IgD-negative memory B cell (primary cell): ENCODE measurements around the gene GNG2. TPM values are rescaled to one million over a fixed set of nuclear protein-coding genes. Genes with fewer than 3 reads are reported as not detected.

Source experiments
- H3K27ac Mint-ChIP-seq, 3 donors: one replicate each; pipeline ENCODE4 v1.8.0; 2020 to 2022; ENCODE audit warnings: mild to moderate bottlenecking in 3 of 3, mixed read lengths in 3 of 3, moderate library complexity in 1 of 3
- H3K27me3 Mint-ChIP-seq: one replicate; pipeline ENCODE4 v1.8.0; 2021; ENCODE audit warnings: mixed read lengths
- H3K36me3 Mint-ChIP-seq: one replicate; pipeline ENCODE4 v1.8.0; 2020; ENCODE audit warnings: mild to moderate bottlenecking, mixed read lengths
- H3K4me1 Mint-ChIP-seq, 3 donors: one replicate each; pipeline ENCODE4 v1.8.0; 2020 to 2022; ENCODE audit warnings: mixed read lengths in 3 of 3, mild to moderate bottlenecking in 1 of 3
- H3K4me3 Mint-ChIP-seq, 4 donors: one replicate each; pipeline ENCODE4 v1.8.0; 2020 to 2022; ENCODE audit warnings: mild to moderate bottlenecking in 4 of 4, mixed read lengths in 4 of 4, moderate library complexity in 3 of 4
- H3K9me3 Mint-ChIP-seq, 3 donors: one replicate each; pipeline ENCODE4 v1.8.0; 2020 to 2021; ENCODE audit warnings: mixed read lengths in 3 of 3, mild to moderate bottlenecking in 1 of 3
- polyA plus RNA-seq: library from polyadenylated mRNA; unstranded; fragments of 300-500 nt; fragmentation: Illumina TruSeq; gene quantifications from one replicate; pipeline ENCODE4 v1.2.3, GENCODE V29; 2021

GNG2 gene
- polyA plus RNA-seq, 1 donor from 2014 or later: 68.8 TPM

- Mint-ChIP-seq H3K9me3 (peaks cover 6 to 25% (median 10%) of the 10 kb centered on the region in 3 donors), H3K27me3 (no peaks in the 10 kb centered on the region), H3K4me3 (no peak overlapping the region), H3K27ac (no peak overlapping the region), H3K4me1 (peaks cover 6 to 14% (median 11%) of the 10 kb centered on the region in 3 donors), H3K36me3 (peaks cover 28% of the 10 kb centered on the region)
Measured at GRCh38 chr14:51960866-51961265, 100.5 kb downstream of the GNG2 start.

DNA sequence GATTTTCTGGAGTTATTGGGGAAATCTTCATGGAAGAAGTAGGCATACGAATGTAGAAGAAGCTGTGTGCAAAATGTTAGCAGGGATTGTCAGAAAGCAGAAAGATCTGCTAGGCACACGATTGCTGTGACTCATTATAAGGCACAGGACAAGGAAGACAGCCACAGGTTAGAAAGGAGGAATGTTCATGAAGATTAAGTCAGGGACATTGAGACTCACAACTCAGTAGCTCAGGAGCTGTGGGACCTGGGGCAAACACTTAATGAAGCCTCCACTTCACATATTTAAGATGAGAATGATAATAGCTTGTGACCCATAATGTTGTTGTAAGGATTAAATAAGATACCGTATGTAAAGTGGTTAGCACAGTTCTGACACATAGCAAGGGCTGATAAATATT lies 102.3 kb downstream of the GNG2 start:
- Mint-ChIP-seq H3K27ac (peak overlapping the region in 2 of 3 donors; percentile 11 to 73), H3K4me1 (peaks cover 6 to 12% (median 10%) of the 10 kb centered on the region in 3 donors), H3K4me3 (no peak overlapping the region), H3K9me3 (peaks cover 0 to 18% (median 5%) of the 10 kb centered on the region in 3 donors), H3K36me3 (peaks cover 22% of the 10 kb centered on the region), H3K27me3 (no peaks in the 10 kb centered on the region)

DNA sequence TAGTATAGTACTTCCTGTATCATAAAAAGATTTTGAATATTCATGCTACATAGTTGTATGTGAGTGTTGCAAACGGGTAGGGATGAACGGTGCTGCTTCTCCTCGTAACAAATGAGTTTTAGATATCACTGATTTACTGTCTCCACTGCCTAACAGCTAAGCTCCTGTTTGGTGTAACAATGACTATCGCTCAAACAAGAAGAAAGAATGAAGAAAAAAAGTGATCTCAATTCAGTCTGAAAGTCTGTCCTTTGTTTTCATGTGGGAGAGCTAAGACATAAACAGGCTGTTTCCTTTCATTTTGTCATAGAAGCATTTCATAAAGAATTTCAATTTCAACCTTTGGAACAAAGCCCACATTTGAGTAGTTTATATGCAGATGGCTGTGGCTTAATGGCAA lies 102.9 kb downstream of the GNG2 start:
- H3K4me3 Mint-ChIP-seq: no peak overlapping the region
- H3K4me1 Mint-ChIP-seq: peaks cover 6 to 12% (median 10%) of the 10 kb centered on the region in 3 donors
- no peaks in the 10 kb centered on the region for H3K27me3 Mint-ChIP-seq
- H3K9me3 Mint-ChIP-seq: peaks cover 0 to 18% (median 3%) of the 10 kb centered on the region in 3 donors
- peaks cover 19% of the 10 kb centered on the region for H3K36me3 Mint-ChIP-seq
- no peak overlapping the region for H3K27ac Mint-ChIP-seq

- Mint-ChIP-seq H3K27me3 (no peaks in the 10 kb centered on the region), H3K4me1 (peaks cover 0 to 3% (median 3%) of the 10 kb centered on the region in 3 donors), H3K9me3 (no peaks in the 10 kb centered on the region), H3K27ac (peak overlapping the region in 1 of 3 donors; percentile 41), H3K4me3 (no peak overlapping the region), H3K36me3 (peaks cover 5% of the 10 kb centered on the region)
Measured at GRCh38 chr14:51967521-51967920, 107.1 kb downstream of the GNG2 start.

DNA sequence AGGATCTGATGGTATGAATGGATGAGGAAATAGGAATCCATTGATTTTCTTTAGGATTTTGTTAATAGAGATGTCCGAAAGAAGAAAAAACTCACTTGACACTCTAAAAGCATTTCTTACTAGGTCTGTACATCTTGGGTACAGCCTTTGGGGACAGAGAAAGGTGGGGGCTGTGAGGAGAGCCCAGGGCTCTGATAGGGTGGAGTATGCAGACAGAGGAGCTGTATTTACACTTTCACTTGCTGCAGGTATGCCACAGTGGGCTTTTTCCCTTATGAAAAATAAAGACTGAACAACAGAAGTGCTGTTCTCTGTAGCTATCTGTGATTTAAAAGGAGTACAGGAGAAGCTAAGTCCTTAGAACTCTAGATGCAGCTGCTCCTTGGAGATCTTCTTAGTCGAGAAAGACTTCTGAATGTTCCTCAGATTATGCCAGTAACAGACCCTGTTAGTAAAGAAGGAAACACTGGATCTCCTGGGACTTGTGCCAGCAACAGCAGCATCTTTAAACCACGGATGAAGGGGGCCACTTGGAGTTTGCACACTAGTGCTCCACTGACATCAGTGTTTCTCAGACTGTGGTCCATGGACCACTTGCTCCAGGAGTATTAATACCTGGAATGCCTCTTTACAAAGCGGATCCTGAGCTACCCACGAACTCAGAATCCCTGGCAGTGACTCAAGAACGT lies 109.6 kb downstream of the GNG2 start:
- peaks cover 0 to 2% (median 2%) of the 10 kb centered on the region in 3 donors for H3K4me1 Mint-ChIP-seq
- H3K27ac Mint-ChIP-seq: peak overlapping the region in 1 of 3 donors; percentile 6
- H3K36me3 Mint-ChIP-seq: peaks cover 5% of the 10 kb centered on the region
- no peaks in the 10 kb centered on the region for H3K27me3 Mint-ChIP-seq
- H3K4me3 Mint-ChIP-seq: peak overlapping the region in 1 of 4 donors; percentile 52
- H3K9me3 Mint-ChIP-seq: no peaks in the 10 kb centered on the region

DNA sequence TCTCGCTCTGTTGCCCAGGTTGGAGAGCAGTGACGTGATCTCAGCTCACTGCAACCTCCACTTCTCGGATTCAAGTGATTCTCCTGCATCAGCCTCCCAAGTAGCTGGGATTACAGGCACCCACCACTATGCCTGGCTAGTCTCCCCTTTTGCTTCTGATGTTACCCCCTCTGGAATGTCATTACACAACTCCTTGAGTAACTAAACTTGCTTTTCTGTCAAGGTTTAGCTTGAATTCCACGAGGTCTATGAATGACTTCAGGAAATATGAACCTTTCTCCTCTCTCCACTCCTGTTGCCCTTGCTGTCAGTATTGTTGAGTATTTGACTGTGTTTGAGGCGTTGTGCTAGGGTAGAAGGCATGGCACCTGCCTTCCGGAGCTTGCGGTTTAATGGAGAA lies 112.2 kb downstream of the GNG2 start:
- Mint-ChIP-seq H3K27ac (no peak overlapping the region), H3K27me3 (no peaks in the 10 kb centered on the region), H3K4me3 (no peak overlapping the region), H3K36me3 (peaks cover 3% of the 10 kb centered on the region), H3K4me1 (peaks cover 0 to 2% (median 0%) of the 10 kb centered on the region in 3 donors), H3K9me3 (no peaks in the 10 kb centered on the region)

GRCh38 chr14:51977075-51977474 lies 116.7 kb downstream of the GNG2 start:
- peaks cover 0 to 4% (median 2%) of the 10 kb centered on the region in 3 donors for H3K4me1 Mint-ChIP-seq
- no peak overlapping the region for H3K27ac Mint-ChIP-seq
- H3K4me3 Mint-ChIP-seq: no peak overlapping the region
- no peaks in the 10 kb centered on the region for H3K36me3 Mint-ChIP-seq
- no peaks in the 10 kb centered on the region for H3K9me3 Mint-ChIP-seq
- H3K27me3 Mint-ChIP-seq: no peaks in the 10 kb centered on the region

DNA sequence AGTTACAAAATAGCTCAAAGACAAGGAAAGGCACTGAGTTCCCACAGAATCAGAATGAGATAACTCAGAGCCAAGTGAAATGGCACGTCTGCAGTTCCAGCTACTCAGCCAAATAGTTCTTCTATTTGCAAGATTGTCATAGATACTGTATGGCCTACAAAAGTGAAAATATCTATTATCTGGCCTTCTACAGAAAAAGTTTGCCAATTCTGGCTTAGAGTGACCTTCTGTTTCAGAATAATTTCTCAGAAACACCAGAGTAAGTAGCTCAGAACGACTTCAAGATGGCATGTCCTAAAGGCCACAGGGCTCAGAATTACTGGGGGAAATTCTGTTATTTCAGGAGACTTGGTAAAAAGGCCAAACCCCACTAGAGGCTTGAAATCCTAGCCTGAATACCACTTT lies 118.3 kb downstream of the GNG2 start:
- Mint-ChIP-seq H3K9me3 (no peaks in the 10 kb centered on the region), H3K27ac (no peak overlapping the region), H3K36me3 (no peaks in the 10 kb centered on the region), H3K27me3 (no peaks in the 10 kb centered on the region), H3K4me1 (peaks cover 0 to 4% (median 2%) of the 10 kb centered on the region in 3 donors), H3K4me3 (no peak overlapping the region)

GRCh38 chr14:51979088-51979709 lies 118.8 kb downstream of the GNG2 start:
- Mint-ChIP-seq H3K9me3 (no peaks in the 10 kb centered on the region), H3K36me3 (no peaks in the 10 kb centered on the region), H3K4me3 (no peak overlapping the region), H3K27ac (no peak overlapping the region), H3K4me1 (peaks cover 0 to 4% (median 2%) of the 10 kb centered on the region in 3 donors), H3K27me3 (no peaks in the 10 kb centered on the region)

- no peak overlapping the region for H3K4me3 Mint-ChIP-seq
- H3K4me1 Mint-ChIP-seq: peaks cover 0 to 4% (median 2%) of the 10 kb centered on the region in 3 donors
- no peak overlapping the region for H3K27ac Mint-ChIP-seq
- H3K9me3 Mint-ChIP-seq: no peaks in the 10 kb centered on the region
- no peaks in the 10 kb centered on the region for H3K27me3 Mint-ChIP-seq
- H3K36me3 Mint-ChIP-seq: no peaks in the 10 kb centered on the region
Measured at GRCh38 chr14:51981218-51981854, 120.9 kb downstream of the GNG2 start.

DNA sequence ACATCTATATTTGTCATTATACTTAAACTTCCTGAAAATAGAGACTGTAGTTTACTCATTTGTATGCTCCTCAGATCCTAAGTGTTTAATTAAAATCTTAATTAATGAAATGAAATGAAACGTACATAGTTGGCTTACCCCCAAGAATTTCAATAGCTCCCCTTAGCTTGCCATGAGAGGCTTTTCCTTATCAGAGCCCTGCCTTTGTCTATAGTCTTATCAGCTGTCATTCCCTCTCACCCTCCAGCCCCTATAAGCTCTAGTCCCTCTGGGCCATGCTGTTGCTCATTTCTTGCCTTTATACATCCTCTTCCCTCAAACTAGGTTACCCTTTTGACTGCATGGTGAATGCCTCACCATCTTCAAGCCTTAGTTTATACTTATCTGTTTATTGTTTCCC lies 127.8 kb downstream of the GNG2 start:
- H3K4me1 Mint-ChIP-seq: peaks cover 9 to 17% (median 10%) of the 10 kb centered on the region in 3 donors
- peak overlapping the region in 2 of 3 donors; percentile 37 to 95 for H3K27ac Mint-ChIP-seq
- H3K36me3 Mint-ChIP-seq: no peaks in the 10 kb centered on the region
- peak overlapping the region in 3 of 4 donors; percentile 87 to 97 (median 96) for H3K4me3 Mint-ChIP-seq
- H3K9me3 Mint-ChIP-seq: no peaks in the 10 kb centered on the region
- H3K27me3 Mint-ChIP-seq: no peaks in the 10 kb centered on the region

DNA sequence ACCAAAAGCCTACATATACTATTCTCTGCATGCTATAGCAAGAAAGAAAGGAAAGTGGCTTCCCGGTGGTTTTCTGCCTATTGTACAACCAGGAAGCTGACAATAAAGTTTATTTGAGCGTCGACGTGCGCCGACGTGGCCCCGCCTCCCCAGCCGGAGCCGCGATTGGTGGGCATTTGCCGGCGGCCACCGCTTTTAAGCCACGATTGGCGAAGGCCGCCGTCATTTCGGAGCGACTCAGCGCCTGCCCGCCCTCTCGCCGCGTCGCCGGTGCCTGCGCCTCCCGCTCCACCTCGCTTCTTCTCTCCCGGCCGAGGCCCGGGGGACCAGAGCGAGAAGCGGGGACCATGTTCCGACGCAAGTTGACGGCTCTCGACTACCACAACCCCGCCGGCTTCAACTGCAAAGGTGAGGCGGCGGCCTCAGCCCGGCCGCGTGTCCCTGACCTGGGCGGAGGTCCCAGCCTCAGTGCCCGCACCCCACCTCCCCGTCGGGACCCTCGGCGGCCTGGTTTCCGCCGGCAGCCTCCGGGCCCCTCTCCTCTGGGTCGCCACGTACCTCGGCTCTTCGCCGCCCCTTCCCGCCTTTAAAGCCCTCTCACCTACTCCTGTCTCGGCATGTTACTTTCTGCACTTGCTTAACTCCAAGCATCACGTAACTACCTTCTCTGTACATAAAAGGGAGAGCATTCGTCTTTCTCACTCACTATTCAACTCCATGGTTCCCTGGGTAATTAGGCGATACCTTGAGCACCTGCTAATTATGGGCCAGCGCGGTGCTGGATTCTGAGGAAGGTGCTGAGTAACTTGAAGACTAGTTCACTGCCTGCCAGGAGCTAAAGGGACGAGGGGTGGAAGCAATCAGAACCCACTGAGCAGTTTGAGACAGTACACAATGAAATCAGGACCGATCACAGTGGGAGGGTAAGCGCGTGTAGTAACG lies 129.2 kb downstream of the GNG2 start, which contains the start of gene RTRAF:
TSS of gene RTRAF (plus strand) at position 254 of the 942 bp plus-strand sequence. CDS start at position 348, 94 bp downstream.
- Mint-ChIP-seq H3K4me1 (peaks cover 14 to 21% (median 19%) of the 10 kb centered on the region in 3 donors), H3K27me3 (no peaks in the 10 kb centered on the region), H3K27ac (peak within 1 kb of the TSS; percentile 37 to 98 (median 95)), H3K36me3 (peaks cover 1% of the 10 kb centered on the region), H3K4me3 (peak within 1 kb of the TSS; percentile 87 to 97 (median 96)), H3K9me3 (no peaks in the 10 kb centered on the region)

DNA sequence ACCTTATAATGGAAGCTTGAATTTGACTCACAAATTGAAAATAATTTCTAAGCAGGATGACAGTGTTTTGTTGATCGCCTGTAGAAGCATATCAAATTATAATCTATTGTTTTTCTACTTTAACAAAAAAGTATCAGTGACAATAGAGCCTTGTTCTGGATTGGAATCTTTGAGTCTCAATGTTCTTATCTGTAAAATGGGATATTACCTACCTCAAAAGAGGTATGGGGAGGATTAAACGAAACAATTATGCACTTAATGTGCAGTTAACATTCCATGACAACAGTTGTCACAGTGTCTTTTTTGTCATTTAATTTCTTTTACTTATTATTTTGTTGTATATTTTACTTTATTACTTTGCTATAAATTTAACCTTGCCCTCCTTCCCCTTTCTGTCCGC lies 130.1 kb downstream of the GNG2 start:
- peaks cover 1% of the 10 kb centered on the region for H3K36me3 Mint-ChIP-seq
- H3K27ac Mint-ChIP-seq: peak overlapping the region; percentile 37 to 98 (median 95)
- H3K4me1 Mint-ChIP-seq: peaks cover 17 to 26% (median 24%) of the 10 kb centered on the region in 3 donors
- H3K27me3 Mint-ChIP-seq: no peaks in the 10 kb centered on the region
- H3K9me3 Mint-ChIP-seq: no peaks in the 10 kb centered on the region
- H3K4me3 Mint-ChIP-seq: peak overlapping the region; percentile 87 to 97 (median 96)

DNA sequence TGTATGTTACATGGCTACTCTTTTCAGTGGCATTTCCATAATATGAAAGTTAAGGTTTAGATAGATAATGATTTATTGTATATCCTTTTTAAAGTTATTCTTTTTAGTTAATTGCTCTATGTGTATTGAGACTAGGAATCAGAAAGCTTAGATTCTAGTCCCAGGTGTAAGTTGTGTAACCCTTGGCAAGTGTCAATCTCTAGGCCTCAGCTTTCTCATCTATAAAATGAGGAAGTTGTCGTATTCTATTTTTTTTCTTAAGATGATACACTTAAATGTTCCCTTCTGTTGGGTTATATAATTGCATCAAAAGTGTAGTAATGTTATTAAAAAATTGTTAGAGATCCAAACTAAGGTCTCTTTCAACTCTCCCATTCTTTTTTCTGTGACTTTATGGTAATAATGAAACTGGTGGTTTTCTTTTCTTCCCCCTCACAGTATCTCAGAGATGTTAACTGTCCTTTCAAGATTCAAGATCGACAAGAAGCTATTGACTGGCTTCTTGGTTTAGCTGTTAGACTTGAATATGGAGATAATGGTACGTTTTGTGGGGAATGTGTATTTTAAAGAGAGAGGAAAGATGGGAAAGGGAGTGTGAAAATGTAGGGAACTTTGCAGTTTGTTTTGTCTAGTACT lies 133.0 kb downstream of the GNG2 start:
- Mint-ChIP-seq H3K36me3 (peaks cover 3% of the 10 kb centered on the region), H3K9me3 (no peaks in the 10 kb centered on the region), H3K27ac (peak overlapping the region in 2 of 3 donors; percentile 4 to 71), H3K4me1 (peaks cover 20 to 25% (median 24%) of the 10 kb centered on the region in 3 donors), H3K27me3 (no peaks in the 10 kb centered on the region), H3K4me3 (peak overlapping the region in 3 of 4 donors; percentile 7 to 55 (median 46))
